ENCODE measurements around the gene RELA.

Gene RELA

DNA sequence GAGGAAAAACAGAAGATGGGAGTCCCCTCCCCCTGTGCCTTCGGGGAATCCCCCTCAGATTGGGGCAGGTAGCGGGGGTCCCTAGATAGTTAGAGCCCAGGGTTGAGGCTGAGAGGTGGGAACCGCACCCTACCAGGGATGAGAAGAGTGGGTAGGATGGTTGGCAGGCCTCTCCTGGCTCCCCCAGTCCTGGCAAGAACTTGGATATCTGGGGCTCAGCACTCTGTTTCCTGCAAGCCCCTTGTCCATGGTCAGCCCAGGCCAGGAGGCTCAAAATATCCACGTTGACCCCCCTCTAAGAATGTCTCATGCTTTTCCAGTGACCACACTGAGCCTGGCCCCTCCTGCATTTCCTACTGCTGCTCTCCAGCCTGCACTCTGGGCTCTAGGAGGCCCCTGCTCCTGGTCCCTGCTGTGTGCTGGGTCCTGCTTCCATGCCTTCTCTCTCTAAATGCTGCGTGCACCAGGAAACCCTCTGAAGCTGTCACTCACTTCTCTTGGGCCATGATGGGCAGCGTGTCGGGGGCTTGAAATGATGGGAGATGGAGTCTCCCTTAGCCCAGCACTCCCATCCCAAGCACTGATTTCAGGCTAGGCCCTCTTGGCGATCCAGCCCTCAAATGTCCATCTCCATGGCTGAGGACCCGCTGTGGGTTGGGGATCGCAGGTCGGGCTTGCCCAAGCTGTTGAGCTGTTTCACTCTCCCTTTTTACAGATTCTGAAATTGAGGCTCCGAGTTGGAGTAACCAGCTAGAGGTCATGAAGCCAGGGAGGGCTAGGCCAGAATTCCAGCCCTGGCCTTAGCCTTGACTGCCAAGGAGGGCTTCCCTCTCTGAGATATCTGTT is 50.7 kb downstream of the RELA start:
- no peak for ATAC-seq

DNA sequence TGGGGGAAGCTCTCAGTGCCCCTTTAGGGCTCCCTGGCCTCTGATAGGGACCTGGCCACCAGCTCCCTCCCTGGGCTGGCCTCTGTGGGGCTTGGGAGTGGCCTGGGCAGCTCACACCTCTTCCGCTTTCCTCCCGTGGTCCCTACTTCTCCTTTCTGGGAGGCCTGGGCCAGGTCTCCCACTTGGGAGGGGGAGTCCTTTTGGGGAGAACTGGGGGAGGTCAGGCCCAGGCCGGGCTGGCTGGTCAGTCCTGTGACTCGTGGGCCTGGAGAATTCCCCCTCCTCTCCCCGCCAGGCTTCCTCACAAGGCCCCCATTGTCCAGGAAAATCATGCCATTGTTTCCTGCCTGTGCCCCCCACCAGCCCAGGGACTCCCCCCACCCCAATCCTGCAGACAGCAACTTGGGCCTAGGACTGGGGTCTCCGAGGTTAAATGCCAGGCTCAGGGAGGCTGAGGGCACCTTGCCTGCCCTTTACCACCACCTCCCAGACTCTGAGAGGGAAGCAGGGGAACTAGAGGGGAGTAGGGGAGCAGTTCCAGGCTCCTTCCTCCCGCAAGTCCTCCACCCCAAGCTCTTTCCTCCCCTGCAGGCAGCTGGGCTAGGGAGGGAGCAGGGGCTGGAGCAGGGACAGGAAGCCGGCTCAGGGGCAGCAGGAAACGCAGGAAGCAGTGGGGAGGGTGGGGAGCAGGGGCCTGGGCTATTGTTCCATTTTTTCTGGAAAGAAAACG is 51.5 kb downstream of the RELA start:
- no peak for ATAC-seq

GRCh38 chr11:65610404-65610803 is 52.3 kb downstream of the RELA start:
- ATAC-seq, result no peak

DNA sequence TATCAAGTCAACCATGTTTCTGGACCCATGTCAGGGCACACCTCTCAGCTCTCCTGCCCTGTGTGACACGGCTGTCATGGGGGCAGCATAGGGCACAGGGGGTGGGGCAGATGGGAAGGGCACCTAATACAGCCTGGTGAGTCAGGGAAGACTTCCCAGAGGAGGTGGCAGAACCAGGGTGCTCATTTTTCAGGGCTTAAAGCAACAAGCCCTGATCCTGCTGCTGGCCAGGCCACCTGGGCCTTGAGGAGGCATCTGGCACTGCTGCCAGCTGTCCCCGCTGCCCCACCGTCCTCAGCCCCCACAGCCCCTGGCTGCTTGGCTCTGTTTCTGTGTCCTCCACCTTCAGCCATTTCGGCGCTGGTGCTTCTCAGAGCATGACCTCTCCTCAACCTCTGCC is 53.1 kb downstream of the RELA start:
- ATAC-seq, result no peak

DNA sequence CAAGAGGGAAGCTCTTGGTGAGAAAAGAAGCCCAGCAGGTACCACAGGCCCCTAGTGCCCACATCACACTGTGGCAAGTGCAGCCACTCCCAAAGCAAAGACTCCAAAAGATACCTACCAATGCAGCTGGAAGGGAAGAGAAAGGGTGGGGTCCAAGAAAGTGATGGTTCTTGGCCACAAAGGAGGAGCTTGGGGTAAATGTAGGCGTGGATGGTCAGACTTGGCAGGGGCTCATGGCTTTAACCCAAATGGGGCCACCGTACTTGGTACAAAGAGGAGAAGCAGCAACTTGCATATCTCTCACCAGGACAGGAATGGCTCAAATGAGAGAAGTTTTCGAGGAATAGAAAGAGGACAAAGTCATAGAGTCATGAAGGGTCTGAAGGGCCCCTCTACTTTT is 53.5 kb downstream of the RELA start:
- no peak for ATAC-seq

DNA sequence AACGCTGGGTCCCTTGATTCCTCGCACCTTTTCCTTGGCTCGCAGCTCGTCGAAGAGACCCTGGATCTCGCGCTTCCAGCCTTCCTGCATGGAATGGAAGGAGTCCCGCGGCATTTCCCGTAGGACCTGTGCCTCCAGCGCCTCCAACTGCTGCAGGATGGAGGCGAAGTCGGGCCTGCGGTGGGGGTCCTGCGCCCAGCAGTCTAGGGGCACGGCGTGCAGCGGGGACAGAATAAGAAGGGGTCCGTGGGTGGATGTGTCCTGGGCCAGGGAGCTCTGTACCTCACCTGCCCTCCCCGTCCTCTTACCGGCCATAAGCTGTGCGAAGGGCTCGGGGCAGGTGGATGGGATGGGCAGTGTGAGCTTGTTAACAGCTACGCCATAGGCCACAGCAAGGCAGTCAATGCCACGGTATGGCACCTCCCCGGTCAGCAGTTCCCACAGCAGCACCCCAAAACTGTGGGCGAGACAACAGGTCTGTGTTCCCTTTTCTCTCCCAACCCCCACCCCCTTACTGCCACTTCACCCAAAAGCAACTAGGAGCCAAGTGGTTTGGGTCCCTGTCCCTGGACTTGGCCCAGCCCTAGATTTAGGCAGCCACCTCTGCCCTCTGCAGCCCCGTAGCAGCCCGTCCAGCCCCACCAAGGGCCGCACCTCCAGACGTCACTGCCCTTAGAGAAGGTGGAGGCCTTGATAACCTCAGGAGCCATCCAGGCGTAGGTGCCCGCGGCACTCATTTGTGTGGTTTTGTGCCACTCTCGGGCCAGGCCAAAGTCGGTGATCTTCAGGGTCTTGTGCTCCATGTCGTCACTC is 54.9 kb downstream of the RELA start:
- ATAC-seq, result no peak

DNA sequence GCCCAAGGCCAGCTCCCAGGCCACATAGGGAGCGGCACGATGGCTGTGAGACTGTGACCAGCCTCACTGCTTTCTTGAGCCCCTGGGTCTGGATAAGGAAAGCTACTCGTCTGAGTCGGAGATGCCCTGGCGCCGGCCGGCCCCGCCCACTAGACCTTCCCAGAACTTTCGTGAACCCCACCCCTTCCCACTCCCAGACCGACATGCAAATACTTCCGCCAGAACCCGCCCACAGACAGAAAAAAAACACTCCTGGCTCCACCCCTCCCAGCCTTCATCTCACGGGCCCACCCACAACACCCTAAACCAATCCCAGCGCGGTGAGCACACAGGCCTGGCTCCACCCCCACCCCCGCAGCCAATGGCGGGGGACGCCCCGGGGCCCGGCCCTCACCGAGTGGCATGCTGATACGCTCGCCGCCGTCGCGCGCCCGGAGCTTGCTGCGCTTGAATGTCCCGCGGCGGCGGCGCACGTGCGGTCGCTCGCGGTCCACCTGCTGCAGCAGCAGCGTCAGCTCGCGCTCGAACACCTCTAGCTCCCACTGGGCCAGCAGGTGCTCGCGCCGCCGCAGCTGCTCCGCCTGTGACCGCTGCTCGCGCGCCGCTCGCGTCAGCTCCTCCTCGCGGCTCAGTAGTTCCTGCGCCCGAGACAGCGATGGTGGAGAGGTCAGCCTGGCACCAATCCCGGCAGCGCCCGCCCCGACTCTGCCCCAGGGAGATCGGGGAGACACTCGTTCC is 55.7 kb downstream of the RELA start:
- peak in 1 of 2 donors; percentile 41 for ATAC-seq

DNA sequence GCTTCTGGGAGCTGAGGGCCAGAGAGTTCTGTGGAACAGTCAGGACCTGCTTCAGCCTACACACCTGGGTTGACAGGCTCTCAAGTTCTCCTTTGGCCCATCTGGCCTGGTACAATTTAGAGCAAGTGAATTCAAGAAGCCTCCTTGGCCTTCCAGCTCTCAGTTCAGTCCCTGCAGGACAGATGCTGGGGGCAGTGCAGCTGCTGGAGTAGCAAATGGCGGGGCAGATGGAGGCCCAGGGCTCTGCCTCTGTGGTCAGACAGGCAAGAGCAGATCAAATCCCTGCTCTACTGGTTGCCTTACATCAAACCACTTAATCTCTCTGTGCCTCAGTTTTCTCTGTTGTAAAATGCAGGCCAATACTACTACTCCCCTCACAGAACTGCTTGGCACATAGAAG is 58.5 kb downstream of the RELA start:
- no peak for ATAC-seq

Measured in activated CD4-positive, CD25-positive, alpha-beta regulatory T cell treated with anti-CD3 and anti-CD28 coated beads, Interleukin-2, amount 50 U/mL, for 24 hours (primary cell).